Measurements from ENCODE around the gene LGR4.
"Not testable (repeated sequence)": the region's sequence is repeated elsewhere in the genome, so short reads cannot be mapped to it uniquely, and the experiment has no call there.

Gene LGR4

DNA sequence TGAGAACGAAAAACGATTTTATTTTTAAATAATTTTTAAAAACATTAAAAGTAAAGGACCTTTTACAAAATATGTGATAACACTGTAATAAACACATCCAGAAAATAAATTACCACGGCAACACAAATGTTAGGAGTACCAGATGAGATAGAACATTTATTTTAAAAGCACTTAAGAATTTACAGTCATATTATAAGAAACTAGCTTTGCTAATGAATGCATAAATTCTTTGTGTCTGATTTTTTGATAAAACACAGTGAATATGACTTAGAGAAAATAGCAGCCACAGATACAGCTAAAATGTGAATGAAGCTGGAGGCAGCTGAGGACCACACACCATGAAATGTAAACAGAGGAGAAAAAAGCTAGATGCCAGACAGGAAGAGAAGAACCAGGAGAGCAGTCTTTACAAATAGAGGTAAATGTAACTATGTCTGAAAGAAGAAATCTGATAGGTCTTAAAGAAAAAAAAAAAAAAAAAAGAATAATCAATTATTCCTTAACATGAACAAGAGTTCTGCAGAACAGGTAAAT, 124.2 kb downstream of the LGR4 start:
- peak; percentile 25 for DNase-seq (ENCODE audit: low spot score)

- DNase-seq (ENCODE audit: low spot score) = peak; percentile 28
Observed at GRCh38 chr11:27347359-27348339, 124.9 kb downstream of the LGR4 start.

DNA sequence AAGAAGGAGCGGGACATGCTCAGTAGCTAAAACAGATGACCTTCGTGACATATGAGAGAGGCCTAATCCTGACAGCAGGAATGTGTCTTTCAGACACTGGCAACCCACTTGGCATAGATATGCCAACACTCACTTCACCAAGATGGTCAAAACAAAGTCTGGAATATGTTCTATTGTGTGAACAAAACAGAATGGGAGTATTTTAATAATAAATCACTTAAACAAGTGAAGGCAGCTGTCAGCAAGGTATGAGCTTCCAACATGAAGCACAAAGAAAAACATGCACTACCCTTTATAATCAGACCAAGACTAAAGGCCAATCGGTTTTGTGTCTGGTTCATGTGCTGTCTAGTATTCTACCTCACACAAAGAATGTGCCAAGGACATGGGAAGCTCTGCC, 132.6 kb downstream of the LGR4 start:
- DNase-seq (ENCODE audit: low spot score) = no peak

- not testable (repeated sequence) for DNase-seq (ENCODE audit: low spot score)
Observed at GRCh38 chr11:27334764-27335163, 137.8 kb downstream of the LGR4 start.

DNA sequence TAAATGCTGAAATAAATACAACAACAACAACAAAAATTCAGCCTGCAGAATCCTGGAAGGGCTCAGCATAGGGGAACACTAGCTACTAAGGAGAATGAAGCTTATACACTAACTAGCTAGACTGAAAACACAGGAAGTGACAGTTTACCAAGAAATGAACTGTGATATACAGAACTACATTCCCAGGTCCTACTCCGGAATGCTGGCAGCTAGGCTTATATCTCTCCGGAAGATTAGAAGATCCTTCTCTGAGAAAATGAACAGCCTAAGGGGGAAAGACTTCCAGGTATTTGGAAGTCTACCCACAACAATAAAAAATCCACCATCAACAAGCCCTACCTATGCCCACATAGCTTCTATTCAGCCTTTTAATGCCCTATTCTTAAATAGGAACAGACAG, 140.6 kb downstream of the LGR4 start:
- no peak for DNase-seq (ENCODE audit: low spot score)

GRCh38 chr11:27330633-27331270, 141.8 kb downstream of the LGR4 start:
- DNase-seq (ENCODE audit: low spot score) = no peak

- no peak for DNase-seq (ENCODE audit: low spot score)
Observed at GRCh38 chr11:27329867-27330632, 142.5 kb downstream of the LGR4 start.

DNA sequence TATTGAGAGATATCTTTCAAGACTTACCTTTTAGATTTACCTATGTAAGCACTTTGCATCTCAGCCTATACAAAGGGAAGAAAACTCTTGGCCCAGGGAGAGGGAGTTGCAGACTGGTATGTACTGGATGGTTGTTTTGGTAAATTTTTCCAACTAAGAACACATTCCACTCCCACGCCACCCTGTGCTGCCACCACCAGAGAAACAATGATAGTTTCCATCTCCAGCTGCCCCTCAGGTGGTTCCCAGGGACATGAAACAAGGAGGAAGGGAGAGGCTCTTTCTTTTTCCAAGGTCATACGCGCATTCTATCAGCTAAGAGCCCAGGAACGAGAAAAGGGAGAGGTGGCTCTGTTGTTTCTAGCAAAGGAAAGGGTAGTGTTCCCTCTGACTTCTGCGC, 144.0 kb downstream of the LGR4 start:
- peak; percentile 23 for DNase-seq (ENCODE audit: low spot score)

DNA sequence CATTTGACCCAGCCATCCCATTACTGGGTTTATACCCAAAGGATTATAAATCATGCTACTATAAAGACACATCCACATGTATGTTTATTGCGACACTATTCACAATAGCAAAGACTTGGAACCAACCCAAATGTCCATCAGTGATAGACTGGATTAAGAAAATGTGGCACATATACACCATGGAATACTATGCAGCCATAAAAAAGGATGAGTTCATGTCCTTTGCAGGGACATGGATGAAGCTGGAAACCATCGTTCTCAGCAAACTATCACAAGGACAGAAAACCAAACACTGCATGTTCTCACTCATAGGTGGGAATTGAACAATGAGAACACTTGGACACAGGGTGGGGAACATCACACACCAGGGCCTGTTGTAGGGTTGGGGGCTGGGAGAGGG, 145.5 kb downstream of the LGR4 start:
- not testable (repeated sequence) for DNase-seq (ENCODE audit: low spot score)

- DNase-seq (ENCODE audit: low spot score) = not testable (repeated sequence)
Observed at GRCh38 chr11:27322196-27322595, 150.4 kb downstream of the LGR4 start.

GRCh38 chr11:27321340-27321739, 151.2 kb downstream of the LGR4 start:
- not testable (repeated sequence) for DNase-seq (ENCODE audit: low spot score)

DNA sequence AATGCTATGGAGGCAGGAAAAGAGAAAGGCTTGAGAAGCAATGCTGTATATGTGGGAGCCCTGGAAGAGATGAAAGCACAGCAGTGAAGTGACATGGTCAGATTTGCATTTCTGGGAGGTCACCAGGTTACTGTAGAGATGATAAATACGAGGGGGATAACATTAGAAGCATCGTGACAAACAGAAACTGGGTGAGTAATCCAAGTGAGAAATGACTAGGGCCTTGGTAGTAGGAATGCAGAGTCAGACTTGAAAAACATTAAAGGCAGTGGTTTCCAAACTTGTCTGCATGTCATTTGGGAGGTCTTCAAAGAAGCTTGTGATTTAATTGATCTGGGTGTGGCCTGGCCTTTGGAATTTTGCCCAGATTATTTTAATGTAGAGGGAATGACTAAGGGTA, 153.5 kb downstream of the LGR4 start:
- no peak for DNase-seq (ENCODE audit: low spot score)

DNA sequence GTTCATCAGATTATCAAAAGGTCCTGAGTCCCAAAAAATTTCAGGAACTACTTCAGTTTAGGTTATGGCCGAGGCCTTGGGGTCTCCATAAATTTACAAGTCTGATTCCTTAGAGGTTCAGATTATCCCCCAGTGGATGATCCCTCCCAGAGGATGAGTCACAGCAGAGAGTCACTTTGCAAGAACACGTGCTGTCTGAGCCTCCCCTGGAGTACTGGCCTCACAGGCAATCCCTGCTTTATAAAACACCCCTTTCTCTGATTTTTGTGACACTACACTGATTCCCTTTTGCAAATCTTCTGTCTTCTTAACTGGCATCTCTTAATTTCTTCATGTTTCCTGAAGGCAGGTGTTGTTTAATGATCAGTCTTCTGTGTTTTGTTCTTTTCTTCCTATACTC, 154.8 kb downstream of the LGR4 start:
- DNase-seq (ENCODE audit: low spot score) = peak; percentile 13
